ENCODE measurements around the gene TMPRSS11E. TPM values are rescaled to one million over a fixed set of nuclear protein-coding genes. Genes with fewer than 3 reads are reported as not detected.
"Not testable (repeated sequence)": the region's sequence is repeated elsewhere in the genome, so short reads cannot be mapped to it uniquely, and the experiment has no call there.

The TMPRSS11E gene, protein sequence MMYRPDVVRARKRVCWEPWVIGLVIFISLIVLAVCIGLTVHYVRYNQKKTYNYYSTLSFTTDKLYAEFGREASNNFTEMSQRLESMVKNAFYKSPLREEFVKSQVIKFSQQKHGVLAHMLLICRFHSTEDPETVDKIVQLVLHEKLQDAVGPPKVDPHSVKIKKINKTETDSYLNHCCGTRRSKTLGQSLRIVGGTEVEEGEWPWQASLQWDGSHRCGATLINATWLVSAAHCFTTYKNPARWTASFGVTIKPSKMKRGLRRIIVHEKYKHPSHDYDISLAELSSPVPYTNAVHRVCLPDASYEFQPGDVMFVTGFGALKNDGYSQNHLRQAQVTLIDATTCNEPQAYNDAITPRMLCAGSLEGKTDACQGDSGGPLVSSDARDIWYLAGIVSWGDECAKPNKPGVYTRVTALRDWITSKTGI
- total RNA-seq (not detected), polyA plus RNA-seq (not detected), total RNA-seq (not detected)

DNA sequence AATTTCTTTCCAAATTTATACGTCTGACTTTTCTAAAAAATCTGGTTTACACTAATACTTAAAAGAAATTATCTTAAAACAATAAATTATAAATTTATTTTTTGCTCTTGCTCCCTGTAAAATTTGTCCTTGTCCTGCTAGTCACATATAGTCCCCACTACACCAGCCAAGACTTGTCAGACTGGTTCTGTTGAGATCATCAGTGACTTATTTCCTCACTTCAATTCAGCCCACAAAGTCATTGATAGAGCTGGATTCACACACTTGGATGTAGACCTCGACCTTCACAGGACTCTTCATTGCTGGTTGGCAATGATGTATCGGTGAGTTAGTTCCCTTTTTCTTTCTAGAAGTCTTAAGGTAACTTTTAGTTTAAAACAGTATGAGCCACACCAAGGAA is at the start of gene TMPRSS11E:
TSS of gene TMPRSS11E (plus strand) at position 263 of the 400 bp plus-strand sequence. CDS start at position 313, 50 bp downstream.
- ChIA-PET CTCF (no interaction called here), POLR2A (no interaction called here)
- ATAC-seq, result no peak
- intact Hi-C loops (cut with micrococcal nuclease), result no loop called here
- H3K36me3 Mint-ChIP-seq, result peaks cover 0 to 2% (median 0%) of the 10 kb centered on the region in 5 donors
- H3K4me1 Mint-ChIP-seq, result peaks cover 7 to 49% (median 32%) of the 10 kb centered on the region in 7 donors
- H3K27ac Mint-ChIP-seq, result no peak within 1 kb of the TSS
- peaks cover 0 to 8% (median 0%) of the 10 kb centered on the region in 5 donors for H3K27me3 Mint-ChIP-seq
- DNase-seq, result no peak
- Histone ChIP-seq H3K4me1 (ENCODE audit: control insufficient read depth in 2 of 2, insufficient read depth in 2 of 2, low read length in 2 of 2) (no peaks in the 10 kb centered on the region), H3K27me3 (ENCODE audit: control insufficient read depth in 2 of 2, insufficient read depth in 2 of 2, low read length in 2 of 2) (no peaks in the 10 kb centered on the region), H3K4me3 (ENCODE audit: low read length) (no peak within 1 kb of the TSS), H3K9me3 (ENCODE audit: control insufficient read depth in 2 of 3, low read length in 3 of 3) (no peaks in the 10 kb centered on the region), H3K36me3 (ENCODE audit: control insufficient read depth in 2 of 3, insufficient read depth in 3 of 3, low read length in 3 of 3) (no peaks in the 10 kb centered on the region), H3K27ac (ENCODE audit: low read depth, low read length) (no peak within 1 kb of the TSS)
- peaks cover 0 to 2% (median 0%) of the 10 kb centered on the region in 11 donors for H3K9me3 Mint-ChIP-seq
- H3K4me3 Mint-ChIP-seq, result no peak within 1 kb of the TSS

DNA sequence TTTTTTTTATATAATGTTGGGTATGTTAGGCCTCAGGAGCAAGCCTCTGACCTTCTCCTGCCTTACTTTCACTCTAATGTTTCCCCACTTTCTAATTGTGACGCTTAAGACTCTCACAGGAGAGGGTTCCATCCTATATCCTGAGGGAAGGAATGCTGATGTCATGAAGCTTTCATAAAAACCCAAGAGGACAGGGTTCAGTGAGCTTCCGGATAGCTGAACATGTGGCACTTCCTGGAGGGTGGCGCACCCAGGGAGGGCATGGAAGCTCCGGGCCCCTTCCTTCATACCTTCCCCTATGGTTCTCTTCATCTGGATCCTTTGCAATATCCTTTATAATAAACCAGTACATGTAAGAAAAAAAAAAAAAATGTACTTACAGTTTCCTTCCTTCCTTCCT is 48.0 kb upstream of the TMPRSS11E start:
- no peak overlapping the region for H3K4me3 Mint-ChIP-seq

DNA sequence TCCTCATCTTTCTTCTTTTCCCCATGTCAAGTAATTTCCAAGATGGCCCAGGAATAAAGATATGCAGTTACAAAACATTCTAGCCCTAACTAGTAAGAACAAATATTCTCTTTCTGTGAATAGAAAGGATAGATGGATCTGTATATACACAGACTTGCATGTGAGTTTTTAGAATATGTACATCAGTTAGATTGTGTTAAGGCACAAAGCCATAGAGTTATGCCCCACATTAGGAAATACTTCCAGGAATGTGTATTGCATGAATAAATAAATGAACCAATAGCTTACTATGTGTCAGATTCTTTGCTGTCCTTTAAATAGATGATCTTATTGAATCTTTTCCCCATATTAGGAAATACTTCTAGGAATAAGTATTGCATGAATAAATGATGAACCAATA is 46.0 kb upstream of the TMPRSS11E start:
- Histone ChIP-seq H3K4me1 (ENCODE audit: control insufficient read depth in 2 of 2, insufficient read depth in 2 of 2, low read length in 2 of 2) (no peaks in the 10 kb centered on the region), H3K27me3 (ENCODE audit: control insufficient read depth in 2 of 2, insufficient read depth in 2 of 2, low read length in 2 of 2) (no peaks in the 10 kb centered on the region), H3K27ac (ENCODE audit: low read depth, low read length) (no peak overlapping the region), H3K9me3 (ENCODE audit: control insufficient read depth in 2 of 3, low read length in 3 of 3) (no peaks in the 10 kb centered on the region), H3K4me3 (ENCODE audit: low read length) (no peak overlapping the region), H3K36me3 (ENCODE audit: control insufficient read depth in 2 of 3, insufficient read depth in 3 of 3, low read length in 3 of 3) (no peaks in the 10 kb centered on the region)
- Mint-ChIP-seq H3K9me3 (no peaks in the 10 kb centered on the region), H3K27me3 (no peaks in the 10 kb centered on the region), H3K4me3 (no peak overlapping the region), H3K4me1 (peaks cover 0 to 9% (median 5%) of the 10 kb centered on the region in 7 donors), H3K27ac (no peak overlapping the region), H3K36me3 (no peaks in the 10 kb centered on the region)
- DNase-seq (no peak), ATAC-seq (no peak)
- POLR2A ChIA-PET, result no interaction called here
- CTCF ChIA-PET, result no interaction called here
- intact Hi-C loops (cut with micrococcal nuclease), result no loop called here

More for the DNA sequence above, 48.0 kb upstream of the TMPRSS11E start:
- Histone ChIP-seq H3K9me3 (ENCODE audit: control insufficient read depth in 2 of 3, low read length in 3 of 3) (no peaks in the 10 kb centered on the region), H3K4me1 (ENCODE audit: control insufficient read depth in 2 of 2, insufficient read depth in 2 of 2, low read length in 2 of 2) (no peaks in the 10 kb centered on the region), H3K27ac (ENCODE audit: low read depth, low read length) (no peak overlapping the region), H3K4me3 (ENCODE audit: low read length) (no peak overlapping the region), H3K27me3 (ENCODE audit: control insufficient read depth in 2 of 2, insufficient read depth in 2 of 2, low read length in 2 of 2) (no peaks in the 10 kb centered on the region), H3K36me3 (ENCODE audit: control insufficient read depth in 2 of 3, insufficient read depth in 3 of 3, low read length in 3 of 3) (no peaks in the 10 kb centered on the region)
- Mint-ChIP-seq H3K9me3 (peaks cover 0 to 5% (median 0%) of the 10 kb centered on the region in 11 donors), H3K27me3 (no peaks in the 10 kb centered on the region), H3K4me1 (peaks cover 0 to 9% (median 5%) of the 10 kb centered on the region in 7 donors), H3K36me3 (peaks cover 0 to 3% (median 0%) of the 10 kb centered on the region in 5 donors), H3K27ac (no peak overlapping the region)
- POLR2A ChIA-PET, result no interaction called here
- CTCF ChIA-PET, result no interaction called here
- DNase-seq (no peak), ATAC-seq (no peak)
- intact Hi-C loops (cut with micrococcal nuclease), result no loop called here

DNA sequence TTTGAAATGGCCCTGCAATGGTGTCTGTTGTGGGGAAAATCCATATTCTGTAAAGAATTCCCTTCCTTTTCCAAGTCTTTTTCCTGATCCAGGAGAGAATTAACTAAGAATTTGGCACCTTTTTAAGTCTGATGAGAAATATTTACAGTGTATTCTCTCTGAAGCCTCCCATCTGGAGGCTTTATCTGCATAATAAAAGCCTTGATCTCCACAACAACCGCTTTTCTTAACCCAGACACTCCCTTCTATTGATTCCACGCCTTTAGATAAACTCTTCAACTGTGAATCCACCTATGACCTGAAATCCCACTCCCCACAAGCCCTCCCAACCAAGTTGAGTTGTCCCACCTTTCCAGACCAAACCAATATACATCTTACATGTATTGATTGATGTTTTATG is 43.1 kb upstream of the TMPRSS11E start:
- ChIA-PET POLR2A (no interaction called here), CTCF (no interaction called here)
- intact Hi-C loops (cut with micrococcal nuclease), result no loop called here
- Mint-ChIP-seq H3K4me3 (no peak overlapping the region), H3K27me3 (peaks cover 0 to under 1% (median 0%) of the 10 kb centered on the region in 5 donors), H3K36me3 (no peaks in the 10 kb centered on the region), H3K4me1 (peaks cover 0 to 9% (median 0%) of the 10 kb centered on the region in 7 donors), H3K27ac (no peak overlapping the region), H3K9me3 (no peaks in the 10 kb centered on the region)
- DNase-seq, result no peak
- Histone ChIP-seq H3K4me3 (ENCODE audit: low read length) (no peak overlapping the region), H3K4me1 (ENCODE audit: control insufficient read depth in 2 of 2, insufficient read depth in 2 of 2, low read length in 2 of 2) (no peaks in the 10 kb centered on the region), H3K36me3 (ENCODE audit: control insufficient read depth in 2 of 3, insufficient read depth in 3 of 3, low read length in 3 of 3) (no peaks in the 10 kb centered on the region), H3K9me3 (ENCODE audit: control insufficient read depth in 2 of 3, low read length in 3 of 3) (no peaks in the 10 kb centered on the region), H3K27me3 (ENCODE audit: control insufficient read depth in 2 of 2, insufficient read depth in 2 of 2, low read length in 2 of 2) (no peaks in the 10 kb centered on the region), H3K27ac (ENCODE audit: low read depth, low read length) (no peak overlapping the region)
- no peak for ATAC-seq

DNA sequence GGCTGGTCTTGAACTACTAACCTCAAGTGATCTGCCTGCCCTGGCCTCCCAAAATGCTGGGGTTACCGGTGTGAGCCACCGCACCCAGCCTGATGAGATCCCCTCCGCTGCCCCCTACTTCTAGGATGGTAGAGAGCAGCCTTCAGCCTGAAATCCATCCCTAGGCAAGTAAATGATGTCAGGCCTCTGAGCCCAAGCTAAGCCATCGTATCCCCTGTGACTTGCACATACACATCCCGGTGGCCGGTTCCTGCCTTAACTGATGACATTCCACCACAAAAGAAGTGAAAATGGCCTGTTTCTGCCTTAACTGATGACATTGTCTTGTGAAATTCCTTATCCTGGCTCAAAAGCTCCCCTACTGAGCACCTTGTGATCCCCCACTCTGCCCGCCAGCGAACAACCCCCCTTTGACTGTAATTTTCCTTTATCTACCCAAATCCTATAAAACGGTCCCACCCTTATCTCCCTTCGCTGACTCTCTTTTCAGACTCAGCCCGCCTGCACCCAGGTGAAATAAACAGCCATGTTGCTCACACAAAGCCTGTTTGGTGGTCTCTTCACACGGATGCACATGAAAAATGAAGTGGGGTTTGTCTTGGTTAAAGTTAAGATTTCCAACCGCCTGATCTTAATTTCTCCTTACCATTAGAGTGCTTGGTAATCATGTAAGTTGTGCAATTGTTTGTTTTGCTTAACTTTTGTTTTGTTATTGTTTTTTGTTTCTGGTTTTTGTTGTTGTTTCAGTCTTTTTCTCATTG is 41.4 kb upstream of the TMPRSS11E start:
- H3K27ac ChIP-seq (ENCODE audit: low read depth, low read length); DNase-seq; H3K9me3 ChIP-seq (ENCODE audit: control insufficient read depth in 2 of 3, low read length in 3 of 3); H3K36me3 Mint-ChIP-seq; H3K9me3 Mint-ChIP-seq; H3K27ac Mint-ChIP-seq; H3K27me3 ChIP-seq (ENCODE audit: control insufficient read depth in 2 of 2, insufficient read depth in 2 of 2, low read length in 2 of 2); H3K4me1 Mint-ChIP-seq; H3K4me1 ChIP-seq (ENCODE audit: control insufficient read depth in 2 of 2, insufficient read depth in 2 of 2, low read length in 2 of 2); POLR2A ChIA-PET; ATAC-seq; H3K4me3 Mint-ChIP-seq; H3K36me3 ChIP-seq (ENCODE audit: control insufficient read depth in 2 of 3, insufficient read depth in 3 of 3, low read length in 3 of 3); H3K27me3 Mint-ChIP-seq; intact Hi-C loops (cut with micrococcal nuclease); CTCF ChIA-PET; H3K4me3 ChIP-seq (ENCODE audit: low read length): not testable (repeated sequence)

DNA sequence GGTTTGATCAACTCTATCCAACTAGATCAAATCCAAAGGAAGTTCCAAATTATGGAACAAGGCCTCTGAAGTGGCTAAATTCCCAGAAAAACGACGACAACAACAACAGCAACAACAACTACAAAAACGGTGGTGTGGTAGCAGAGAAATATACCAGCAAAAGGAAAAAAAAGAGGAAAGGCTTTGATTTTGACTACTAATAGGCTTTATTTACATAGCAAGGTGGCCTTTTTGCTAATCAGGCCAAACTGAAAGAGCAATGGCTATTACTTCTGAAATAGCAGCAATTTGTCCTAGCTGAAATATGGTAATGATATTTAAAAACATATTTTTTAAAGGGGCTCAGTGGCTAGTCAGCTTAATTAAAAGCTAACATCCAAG is 40.8 kb upstream of the TMPRSS11E start:
- intact Hi-C loops (cut with micrococcal nuclease), result no loop called here
- ATAC-seq (no peak), DNase-seq (no peak)
- peaks cover 0 to 2% (median 0%) of the 10 kb centered on the region in 7 donors for H3K4me1 Mint-ChIP-seq
- POLR2A ChIA-PET, result no interaction called here
- H3K27ac ChIP-seq (ENCODE audit: low read depth, low read length), result no peak overlapping the region
- H3K4me3 Mint-ChIP-seq, result no peak overlapping the region
- peaks cover 0 to 3% (median 0%) of the 10 kb centered on the region in 11 donors for H3K9me3 Mint-ChIP-seq
- H3K9me3 ChIP-seq (ENCODE audit: control insufficient read depth in 2 of 3, low read length in 3 of 3), result no peaks in the 10 kb centered on the region
- no peaks in the 10 kb centered on the region for H3K27me3 ChIP-seq (ENCODE audit: control insufficient read depth in 2 of 2, insufficient read depth in 2 of 2, low read length in 2 of 2)
- peaks cover 0 to 8% (median 0%) of the 10 kb centered on the region in 5 donors for H3K27me3 Mint-ChIP-seq
- H3K27ac Mint-ChIP-seq, result no peak overlapping the region
- H3K4me3 ChIP-seq (ENCODE audit: low read length), result no peak overlapping the region
- CTCF ChIA-PET, result no interaction called here
- H3K36me3 Mint-ChIP-seq, result no peaks in the 10 kb centered on the region
- H3K36me3 ChIP-seq (ENCODE audit: control insufficient read depth in 2 of 3, insufficient read depth in 3 of 3, low read length in 3 of 3), result no peaks in the 10 kb centered on the region
- no peaks in the 10 kb centered on the region for H3K4me1 ChIP-seq (ENCODE audit: control insufficient read depth in 2 of 2, insufficient read depth in 2 of 2, low read length in 2 of 2)

All from naive thymus-derived CD4-positive, alpha-beta T cell (primary cell).